GM13976 (cell line): ENCODE results near the gene KRTAP17-1.

Experiments
- DNase-seq: peaks from one replicate; pipeline ENCODE4 v3.0.0; 2012; ENCODE audit warnings: low spot score
- CTCF ChIP-seq: IDR thresholded peaks from 2 replicates; pipeline ENCODE4 v1.5.1; 2012; ENCODE audit warnings: borderline replicate concordance, mild to moderate bottlenecking; ENCODE audit not compliant: insufficient read depth; ENCODE audit errors: extremely low read depth, missing control alignments, control extremely low read depth
- in situ Hi-C: fragments of 300-500 bp; cut with MboI; formaldehyde crosslinking; loops from one replicate; pipeline ENCODE4 v1.12.0; 2022; ENCODE audit warnings: low sequenced_read_pairs, mixed read lengths, inconsistent platforms; ENCODE audit not compliant: unreplicated experiment

The KRTAP17-1 gene

GRCh38 chr17:41315814-41316445, 420 bp upstream of the KRTAP17-1 start:
- no peak for TF ChIP-seq CTCF
- in situ Hi-C loops: loop anchor here (25.0 kb wide), 1 partner anchor 404 kb away; no protein-coding TSS in a partner anchor

GRCh38 chr17:41311111-41311510, 4.4 kb downstream of the KRTAP17-1 start:
- no peak for TF ChIP-seq CTCF
- DNase-seq: no peak
- in situ Hi-C loops: loop anchor here (25.0 kb wide), 1 partner anchor 399 kb away; no protein-coding TSS in a partner anchor

More at GRCh38 chr17:41315814-41316445, 420 bp upstream of the KRTAP17-1 start:
- DNase-seq: no peak

GRCh38 chr17:41308918-41309359, 6.6 kb downstream of the KRTAP17-1 start, which contains the start of gene KRTAP16-1:
KRTAP16-1 (minus strand) TSS chr17:41309309; CDS start chr17:41309253, 56 bp downstream.
- TF ChIP-seq CTCF: no peak
- no peak for DNase-seq
- in situ Hi-C loops: loop anchor here (25.0 kb wide), 1 partner anchor 397 kb away; no protein-coding TSS in a partner anchor

GRCh38 chr17:41308251-41308917, 7.1 kb downstream of the KRTAP17-1 start:
- no peak for DNase-seq
- no peak for TF ChIP-seq CTCF
- in situ Hi-C loops: loop anchor here (25.0 kb wide), 1 partner anchor 396 kb away; no protein-coding TSS in a partner anchor

GRCh38 chr17:41307647-41308046, 7.9 kb downstream of the KRTAP17-1 start:
- no peak for TF ChIP-seq CTCF
- no peak for DNase-seq
- in situ Hi-C loops: loop anchor here (25.0 kb wide), 1 partner anchor 395 kb away; no protein-coding TSS in a partner anchor

GRCh38 chr17:41304091-41304490, 11.4 kb downstream of the KRTAP17-1 start:
- TF ChIP-seq CTCF: no peak
- in situ Hi-C loops: loop anchor here (25.0 kb wide), 1 partner anchor 392 kb away; no protein-coding TSS in a partner anchor
- no peak for DNase-seq
